ENCODE data around the gene CD4.

CD4 gene

DNA sequence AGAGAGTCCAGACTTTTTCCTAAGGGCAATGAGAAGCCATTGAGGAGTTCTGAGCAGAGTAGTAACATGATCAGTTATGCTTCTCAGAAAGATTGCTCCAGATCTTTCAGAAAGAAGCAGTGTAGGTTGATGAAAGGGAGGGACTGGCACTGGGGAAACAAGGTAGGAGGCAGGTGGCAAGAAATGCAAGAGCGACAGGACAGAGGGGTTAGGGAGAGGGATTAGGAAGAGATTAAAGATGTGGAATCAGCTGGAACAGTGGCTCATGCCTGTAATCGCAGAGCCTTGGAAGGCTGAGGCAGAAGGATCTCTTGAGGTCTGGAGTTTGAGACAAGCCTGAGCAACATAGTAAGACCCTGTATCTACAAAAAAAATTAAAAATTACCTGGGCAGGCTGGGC is 58.3 kb downstream of the CD4 start:
- H3K4me3 ChIP-seq (ENCODE audit: low read depth, low read length): no peak overlapping the region
- TF ChIP-seq CTCF (IDR thresholded peaks at IDR 0.05; ENCODE audit: insufficient read depth, low read depth, low read length, missing control alignments): no peak
- no peak for DNase-seq (ENCODE audit: low read depth)

DNA sequence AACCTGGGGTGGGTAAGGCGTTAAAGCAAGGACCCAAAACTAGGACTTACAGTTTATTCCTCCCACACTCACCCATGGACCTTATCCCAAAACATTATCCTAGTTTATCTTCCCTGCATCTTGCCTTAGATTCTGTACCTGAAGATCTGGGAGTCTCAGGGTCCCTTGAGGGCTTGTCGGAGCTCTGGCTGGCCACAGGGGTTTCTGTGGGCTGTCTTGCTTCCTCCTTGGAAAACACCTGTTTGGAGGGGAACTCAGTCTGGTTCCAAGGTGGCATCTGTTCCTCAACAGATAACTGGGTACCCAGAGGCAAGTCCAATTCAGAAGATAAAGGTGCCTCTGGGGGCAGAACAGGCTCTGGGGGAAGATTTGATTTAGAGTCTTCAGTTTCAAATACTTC is 60.1 kb downstream of the CD4 start:
- no peak for TF ChIP-seq CTCF (IDR thresholded peaks at IDR 0.05; ENCODE audit: insufficient read depth, low read depth, low read length, missing control alignments)
- DNase-seq (ENCODE audit: low read depth): peak; percentile 51
- peak overlapping the region; percentile 73 for H3K4me3 ChIP-seq (ENCODE audit: low read depth, low read length)

DNA sequence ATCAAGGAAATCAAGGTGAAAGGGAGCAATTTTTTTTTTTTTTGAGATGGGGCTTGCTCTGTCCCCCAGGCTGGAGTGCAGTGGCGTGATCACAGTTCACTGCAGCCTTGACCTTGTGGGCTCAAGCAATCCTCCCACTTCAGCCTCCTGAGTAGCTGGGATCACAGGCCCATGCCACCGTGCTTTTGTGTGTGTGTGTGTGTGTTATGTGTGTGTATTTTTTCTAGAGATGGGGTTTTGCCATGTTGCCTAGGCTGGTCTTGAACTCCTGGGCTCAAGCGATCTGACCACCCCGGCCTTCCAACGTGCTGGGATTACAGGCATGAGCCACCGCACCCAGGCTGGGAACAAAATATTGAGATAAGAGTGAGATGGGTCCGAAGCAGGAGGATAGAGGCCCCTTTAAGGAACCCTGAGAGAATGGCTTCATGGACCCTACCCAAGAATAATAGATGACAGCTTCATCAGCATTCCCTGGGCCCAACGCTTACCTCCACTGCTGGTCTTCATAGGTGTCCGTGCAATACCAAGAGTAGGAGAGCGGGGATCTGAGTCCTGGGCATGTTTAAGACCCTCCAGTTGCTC is 60.7 kb downstream of the CD4 start:
- peak overlapping the region; percentile 73 for H3K4me3 ChIP-seq (ENCODE audit: low read depth, low read length)
- no peak for DNase-seq (ENCODE audit: low read depth)
- TF ChIP-seq CTCF (IDR thresholded peaks at IDR 0.05; ENCODE audit: insufficient read depth, low read depth, low read length, missing control alignments): no peak

- no peak for TF ChIP-seq CTCF (IDR thresholded peaks at IDR 0.05; ENCODE audit: insufficient read depth, low read depth, low read length, missing control alignments)
- H3K4me3 ChIP-seq (ENCODE audit: low read depth, low read length): peak overlapping the region; percentile 73
- no peak for DNase-seq (ENCODE audit: low read depth)
Measured at GRCh38 chr12:6850796-6851152, 61.4 kb downstream of the CD4 start.

DNA sequence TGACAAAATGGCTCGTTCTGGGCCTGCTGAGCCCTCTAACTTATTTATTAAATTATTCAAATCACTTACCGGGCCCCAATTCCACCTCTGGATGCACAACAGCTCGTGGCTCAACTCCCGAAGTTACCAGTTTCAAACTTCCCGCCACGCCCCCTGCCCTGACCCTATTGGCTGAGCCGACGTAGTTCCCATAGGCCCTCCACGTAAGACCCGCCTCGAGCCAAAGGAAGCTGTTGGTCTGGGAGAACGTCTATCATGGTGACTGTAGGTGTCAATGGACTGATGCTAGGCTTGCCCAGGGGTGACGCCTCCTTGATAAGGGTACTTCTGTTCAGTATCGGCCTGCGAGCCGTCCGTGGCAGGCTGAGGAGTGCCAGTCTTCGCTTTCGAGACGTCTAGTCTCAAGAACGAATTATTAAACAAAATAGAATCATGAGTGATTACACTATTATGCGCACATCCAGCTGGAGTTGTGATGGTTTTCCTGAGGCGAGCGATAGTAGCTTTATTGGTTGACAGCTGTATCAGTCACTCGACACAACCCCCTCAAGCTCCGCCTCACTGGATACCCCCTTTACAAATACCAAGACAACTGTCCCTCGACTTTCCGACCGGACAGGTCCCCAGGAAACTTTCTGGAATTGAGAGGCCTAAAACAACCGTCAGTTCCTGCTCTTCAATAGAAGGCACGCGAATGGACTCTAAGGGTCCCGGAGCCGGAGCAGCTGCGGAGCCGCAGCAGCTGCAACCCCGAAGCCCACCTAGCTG is 62.0 kb downstream of the CD4 start, which contains the start of gene CDCA3:
Gene CDCA3, minus strand, starts transcription at position 134 of the 768 bp plus-strand sequence. CDS start 334 bp downstream, outside the sequence.
- peak within 1 kb of the TSS; percentile 73 for H3K4me3 ChIP-seq (ENCODE audit: low read depth, low read length)
- no peak for TF ChIP-seq CTCF (IDR thresholded peaks at IDR 0.05; ENCODE audit: insufficient read depth, low read depth, low read length, missing control alignments)
- peak; percentile 99 for DNase-seq (ENCODE audit: low read depth)

DNA sequence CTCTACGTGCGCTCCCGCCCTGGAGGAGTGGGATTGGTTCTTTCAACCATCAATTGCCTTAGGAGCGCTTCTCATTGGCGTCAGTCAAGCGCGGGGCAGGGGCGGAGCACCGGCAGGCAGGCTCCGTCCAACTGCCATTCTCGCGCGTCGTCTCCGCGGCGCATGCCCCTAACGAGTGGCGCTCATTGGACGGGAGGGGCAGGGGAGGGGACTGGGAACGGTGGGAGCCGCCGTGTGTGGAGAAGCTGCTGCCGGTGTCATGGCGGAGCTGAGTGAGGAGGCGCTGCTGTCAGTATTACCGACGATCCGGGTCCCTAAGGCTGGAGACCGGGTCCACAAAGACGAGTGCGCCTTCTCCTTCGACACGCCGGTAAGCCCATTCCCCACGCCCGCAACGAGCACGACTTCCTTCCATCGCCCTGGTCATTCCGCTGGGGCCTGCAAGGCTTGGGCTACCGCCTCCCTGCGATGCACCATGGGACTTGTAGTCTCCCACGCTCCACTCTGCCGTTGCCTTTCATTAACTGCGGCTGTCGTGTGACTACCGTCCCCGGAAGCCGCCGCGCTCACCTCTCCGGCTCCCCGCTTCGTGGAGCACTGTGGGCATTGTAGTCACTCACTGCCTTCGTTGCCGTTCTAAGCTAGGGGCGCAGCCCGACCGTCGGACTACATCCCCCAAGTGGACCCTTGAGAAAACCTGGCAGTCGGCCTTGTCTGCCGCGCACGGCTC is 62.8 kb downstream of the CD4 start, which contains the start of gene USP5:
Gene USP5, plus strand, starts transcription at position 230 of the 730 bp plus-strand sequence. Its CDS starts 30 bp downstream, at position 260.
- H3K4me3 ChIP-seq (ENCODE audit: low read depth, low read length): peak within 1 kb of the TSS; percentile 73
- TF ChIP-seq CTCF (IDR thresholded peaks at IDR 0.05; ENCODE audit: insufficient read depth, low read depth, low read length, missing control alignments): no peak
- DNase-seq (ENCODE audit: low read depth): peak; percentile 100
